CD4-positive, alpha-beta T cell (primary cell): Measurements from ENCODE around the gene AMMECR1L. TPM values are rescaled to one million over a fixed set of nuclear protein-coding genes. Genes with fewer than 3 reads are reported as not detected.
"Not testable (repeated sequence)": the region's sequence is repeated elsewhere in the genome, so short reads cannot be mapped to it uniquely, and the experiment has no call there.

Source experiments
- ATAC-seq: fragments of 200-7000 bp; cut with Tn5 transposase; one replicate; pipeline ENCODE4 v1.10.0; 2022; ENCODE audit warnings: mild to moderate bottlenecking; ENCODE audit not compliant: poor library complexity
- CTCF ChIA-PET: fragments of 350-600 bp; sonication (Branson Sonifier 250); formaldehyde crosslinking; loops from one replicate; lab custom pipeline; 2021; ENCODE audit warnings: antibody characterized with exemption, inconsistent platforms; lab: Charles Lee
- POLR2A ChIA-PET: fragments of 350-600 bp; sonication (Branson Sonifier 250); formaldehyde crosslinking; loops from one replicate; lab custom pipeline; 2021; ENCODE audit warnings: antibody characterized with exemption, inconsistent platforms; lab: Charles Lee
- DNase-seq, 14 experiments: peaks; one replicate each; pipeline ENCODE4 v3.0.0-alpha.2; 2013 to 2020; ENCODE audit warnings: mixed read lengths in 2 of 14
- H3K27ac ChIP-seq, 2 donors: one replicate each; pipeline versions ENCODE4 v1.5.1 to v1.7.0; 2013; ENCODE audit warnings: low read length in 2 of 2, low read depth in 1 of 2, mild to moderate bottlenecking in 1 of 2
- H3K27me3 ChIP-seq, 2 experiments: 1 replicate in 1 of 2; 2 replicates in 1 of 2; pipeline versions ENCODE4 v1.6.1 to v1.7.0; 2013; ENCODE audit warnings: low read length in 2 of 2, control low read depth in 1 of 2, mild to moderate bottlenecking in 1 of 2, moderate library complexity in 1 of 2; ENCODE audit not compliant: insufficient read depth in 2 of 2, control insufficient read depth in 1 of 2
- H3K36me3 ChIP-seq: one replicate; pipeline ENCODE4 v1.6.1; 2013; ENCODE audit warnings: low read length, control low read depth; ENCODE audit not compliant: insufficient read depth
- H3K4me1 ChIP-seq: one replicate; pipeline ENCODE4 v1.6.1; 2013; ENCODE audit warnings: low read length, control low read depth; ENCODE audit not compliant: insufficient read depth
- H3K4me3 ChIP-seq: one replicate; pipeline ENCODE4 v1.5.1; 2013; ENCODE audit warnings: mild to moderate bottlenecking, low read length, moderate library complexity
- H3K9me3 ChIP-seq, 2 experiments: 1 replicate in 1 of 2; 2 replicates in 1 of 2; pipeline versions ENCODE4 v1.6.1 to v1.7.0; 2013; ENCODE audit warnings: low read length in 2 of 2, mild to moderate bottlenecking in 2 of 2, control low read depth in 1 of 2, moderate library complexity in 1 of 2; ENCODE audit not compliant: control insufficient read depth in 1 of 2, insufficient read depth in 1 of 2
- H3K27ac Mint-ChIP-seq: one replicate; pipeline ENCODE4 v1.8.0; 2020; ENCODE audit warnings: mixed read lengths
- H3K27me3 Mint-ChIP-seq: one replicate; pipeline ENCODE4 v1.8.0; 2021; ENCODE audit warnings: mixed read lengths
- H3K36me3 Mint-ChIP-seq: one replicate; pipeline ENCODE4 v1.8.0; 2021; ENCODE audit warnings: low read depth, mixed read lengths
- H3K4me1 Mint-ChIP-seq: one replicate; pipeline ENCODE4 v1.8.0; 2021; ENCODE audit warnings: low read depth, mixed read lengths
- H3K4me3 Mint-ChIP-seq: one replicate; pipeline ENCODE4 v1.8.0; 2020; ENCODE audit warnings: mild to moderate bottlenecking, mixed read lengths
- H3K9me3 Mint-ChIP-seq: one replicate; pipeline ENCODE4 v1.8.0; 2020; ENCODE audit warnings: mixed read lengths
- CTCF ChIP-seq: fragments of 200-600 bp; IDR thresholded peaks from one replicate; pipeline ENCODE4 v1.8.0; 2022; ENCODE audit warnings: antibody characterized with exemption, mild to moderate bottlenecking
- intact Hi-C, 2 experiments: fragments of 100-400 bp; cut with DNase I in 1 of 2; cut with micrococcal nuclease in 1 of 2; formaldehyde crosslinking; loops; one replicate each; pipeline versions ENCODE4 v1.15.1 to v1.9.0; 2023 to 2025; cut with DNase I, micrococcal nuclease
- total RNA-seq, 174 experiments: library from RNA in 2 of 174; stranded (reverse) in 2 of 174; gene quantifications; one replicate each; pipeline ENCODE4 v1.2.3 and lab custom pipeline; 2021 to 2026

Gene AMMECR1L
- total RNA-seq, 2 experiments from 2014 or later: 9.6 to 10.1 TPM

- no peak overlapping the region for H3K27ac Mint-ChIP-seq
- Histone ChIP-seq H3K4me3 (no peak overlapping the region), H3K9me3 (peaks cover 0 to 4% of the 10 kb centered on the region in 2 experiments), H3K27ac (no peak overlapping the region), H3K27me3 (peaks cover 0 to 4% of the 10 kb centered on the region in 2 experiments), H3K36me3 (no peaks in the 10 kb centered on the region), H3K4me1 (peaks cover 9% of the 10 kb centered on the region)
- H3K9me3 Mint-ChIP-seq: no peaks in the 10 kb centered on the region
- peaks cover 16% of the 10 kb centered on the region for H3K27me3 Mint-ChIP-seq
- no peak for TF ChIP-seq CTCF
- H3K4me1 Mint-ChIP-seq: peaks cover 25% of the 10 kb centered on the region
- intact Hi-C loops: loop anchor here (2.0 to 5.0 kb wide), 5 partner anchors 40 to 287 kb away; partner anchors contain the start of genes IWS1 (in 2 of the 2) and GPR17 (in 1 of the 2)
- DNase-seq: no peak
- H3K4me3 Mint-ChIP-seq: peak overlapping the region; percentile 36
- ChIA-PET CTCF (no interaction called here), POLR2A (interaction anchor here (0.6 kb wide), 1 partner anchor 9 kb away, joined by 3 read pairs; no protein-coding TSS in a partner anchor)
- peaks cover 17% of the 10 kb centered on the region for H3K36me3 Mint-ChIP-seq
- ATAC-seq: no peak
Measured at GRCh38 chr2:127814677-127815076, 71.1 kb downstream of the AMMECR1L start.

GRCh38 chr2:127812441-127812840 lies 73.3 kb downstream of the AMMECR1L start:
- H3K9me3 Mint-ChIP-seq, H3K27me3 Mint-ChIP-seq, H3K4me3 ChIP-seq, H3K36me3 ChIP-seq, H3K27me3 ChIP-seq, POLR2A ChIA-PET, CTCF ChIA-PET, H3K27ac ChIP-seq, DNase-seq, H3K9me3 ChIP-seq, ATAC-seq: not testable (repeated sequence)
- peak overlapping the region; percentile 97 for H3K4me3 Mint-ChIP-seq
- H3K27ac Mint-ChIP-seq: peak overlapping the region; percentile 99
- H3K4me1 ChIP-seq: peaks cover 24% of the 10 kb centered on the region
- intact Hi-C loops: loop anchor here (5.0 kb wide), 3 partner anchors 70 to 285 kb away; partner anchors contain the start of genes IWS1 (in 2 of the 2) and GPR17 (in 1 of the 2)
- peaks cover 40% of the 10 kb centered on the region for H3K4me1 Mint-ChIP-seq
- H3K36me3 Mint-ChIP-seq: peaks cover 29% of the 10 kb centered on the region

Other genes with a start within 250 kb of the AMMECR1L start
- gene GPR17, start 239.8 kb downstream of the AMMECR1L start, total RNA-seq: not detected
- 1 to 10 TPM; 6.1 to 7.0 TPM for gene LIMS2, start 210.4 kb downstream of the AMMECR1L start, total RNA-seq
- 1 to 10 TPM; 8.5 to 8.9 TPM for gene SFT2D3, start 184.5 kb downstream of the AMMECR1L start, total RNA-seq
- 10 to 100 TPM; 59.8 to 61.5 TPM for gene WDR33, start 74.8 kb downstream of the AMMECR1L start, total RNA-seq
- 10 to 100 TPM; 30.5 to 32.9 TPM for gene POLR2D, start 27.8 kb downstream of the AMMECR1L start, total RNA-seq
- gene SAP130, start 142.1 kb upstream of the AMMECR1L start, total RNA-seq: 10 to 100 TPM; 19.2 to 21.0 TPM
- 10 to 100 TPM; 23.5 to 28.4 TPM for gene UGGT1, start 205.2 kb upstream of the AMMECR1L start, total RNA-seq